ACC112 (cell line): Measurements from ENCODE around the gene CCDC30.
"Not testable (repeated sequence)": the region's sequence is repeated elsewhere in the genome, so short reads cannot be mapped to it uniquely, and the experiment has no call there.

Experiments
- H2AFZ ChIP-seq: fragments of 200-600 bp; sonication (generic); one replicate; pipeline ENCODE4 v1.6.0; 2017; ENCODE audit warnings: antibody characterized with exemption, low read length; ENCODE audit not compliant: unreplicated experiment
- H3K27ac ChIP-seq: fragments of 200-600 bp; sonication (generic); 2 replicates; pipeline ENCODE4 v1.5.1; 2014; ENCODE audit warnings: low read depth, mild to moderate bottlenecking, antibody characterized with exemption, low read length, moderate library complexity
- H3K27me3 ChIP-seq: fragments of 200-600 bp; sonication (generic); 2 replicates; pipeline ENCODE4 v1.6.1; 2014; ENCODE audit warnings: mild to moderate bottlenecking, antibody characterized with exemption, low read length, moderate library complexity, mixed read lengths; ENCODE audit not compliant: insufficient read depth
- H3K36me3 ChIP-seq: fragments of 200-600 bp; sonication (generic); 2 replicates; pipeline ENCODE4 v1.6.1; 2016; ENCODE audit warnings: mild to moderate bottlenecking, antibody characterized with exemption, low read length, moderate library complexity, mixed read lengths; ENCODE audit not compliant: insufficient read depth
- H3K4me1 ChIP-seq: fragments of 200-600 bp; sonication (generic); one replicate; pipeline ENCODE4 v1.6.1; 2016; ENCODE audit warnings: low read length, mixed read lengths; ENCODE audit not compliant: insufficient read depth, unreplicated experiment, control insufficient read depth
- H3K4me3 ChIP-seq: fragments of 200-600 bp; sonication (generic); 2 replicates; pipeline ENCODE4 v1.5.1; 2014; ENCODE audit warnings: mild to moderate bottlenecking, low read depth, low read length
- H3K79me2 ChIP-seq: fragments of 200-600 bp; sonication (generic); one replicate; pipeline ENCODE4 v1.6.0; 2016; ENCODE audit warnings: low read length; ENCODE audit not compliant: control insufficient read depth, unreplicated experiment, insufficient read depth

CCDC30 gene

DNA sequence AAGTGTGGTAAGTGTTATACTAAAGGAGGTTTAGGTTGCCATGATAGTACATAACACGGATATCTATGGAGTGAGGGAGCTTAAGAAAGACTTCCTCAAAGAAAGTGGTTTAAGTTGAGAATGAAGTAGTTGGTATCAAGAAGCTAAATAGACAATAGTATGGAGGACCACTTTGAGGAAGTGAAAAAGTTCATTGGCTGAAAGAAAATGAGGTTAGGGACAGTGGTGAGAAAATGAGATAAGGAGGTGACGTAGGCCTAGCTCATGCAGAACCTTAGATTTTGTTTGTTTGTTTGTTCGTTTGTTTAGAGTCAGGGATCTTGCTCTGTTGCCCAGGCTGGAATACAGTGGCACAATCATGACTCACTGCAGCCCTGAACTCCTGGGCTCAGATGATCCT, 122.9 kb downstream of the CCDC30 start:
- Histone ChIP-seq H3K27me3 (peaks cover 24% of the 10 kb centered on the region), H3K4me1 (no peaks in the 10 kb centered on the region), H3K27ac (no peak overlapping the region), H3K79me2 (no peaks in the 10 kb centered on the region), H2AFZ (no peak overlapping the region), H3K4me3 (no peak overlapping the region), H3K36me3 (no peaks in the 10 kb centered on the region)

GRCh38 chr1:42587753-42588152, 124.7 kb downstream of the CCDC30 start:
- no peaks in the 10 kb centered on the region for H3K79me2 ChIP-seq
- H3K27ac ChIP-seq = no peak overlapping the region
- no peaks in the 10 kb centered on the region for H3K4me1 ChIP-seq
- H3K36me3 ChIP-seq = no peaks in the 10 kb centered on the region
- no peak overlapping the region for H3K4me3 ChIP-seq
- peaks cover 25% of the 10 kb centered on the region for H3K27me3 ChIP-seq
- H2AFZ ChIP-seq = no peak overlapping the region

DNA sequence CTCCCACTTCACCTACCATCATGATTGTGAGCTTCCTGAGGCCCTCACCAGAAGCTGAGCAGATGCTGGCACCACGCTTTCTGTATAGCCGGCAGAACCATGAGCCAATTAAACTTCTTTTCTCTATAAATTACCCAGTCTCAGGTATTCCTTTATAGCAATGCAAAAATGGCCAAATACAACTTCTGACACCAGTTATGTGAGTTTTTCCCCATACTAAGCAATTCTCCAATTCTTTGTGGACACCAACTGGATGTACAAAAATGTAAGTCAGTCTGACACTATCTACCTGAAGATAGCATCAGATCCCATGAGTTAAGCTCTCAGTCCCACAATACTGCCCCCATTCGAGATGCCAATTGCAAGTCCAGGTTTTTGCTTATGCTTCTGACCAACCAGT, 129.7 kb downstream of the CCDC30 start:
- no peak overlapping the region for H3K4me3 ChIP-seq
- H3K79me2 ChIP-seq = no peaks in the 10 kb centered on the region
- no peaks in the 10 kb centered on the region for H3K4me1 ChIP-seq
- H2AFZ ChIP-seq = no peak overlapping the region
- H3K27me3 ChIP-seq = peaks cover 47% of the 10 kb centered on the region
- no peak overlapping the region for H3K27ac ChIP-seq
- H3K36me3 ChIP-seq = no peaks in the 10 kb centered on the region

DNA sequence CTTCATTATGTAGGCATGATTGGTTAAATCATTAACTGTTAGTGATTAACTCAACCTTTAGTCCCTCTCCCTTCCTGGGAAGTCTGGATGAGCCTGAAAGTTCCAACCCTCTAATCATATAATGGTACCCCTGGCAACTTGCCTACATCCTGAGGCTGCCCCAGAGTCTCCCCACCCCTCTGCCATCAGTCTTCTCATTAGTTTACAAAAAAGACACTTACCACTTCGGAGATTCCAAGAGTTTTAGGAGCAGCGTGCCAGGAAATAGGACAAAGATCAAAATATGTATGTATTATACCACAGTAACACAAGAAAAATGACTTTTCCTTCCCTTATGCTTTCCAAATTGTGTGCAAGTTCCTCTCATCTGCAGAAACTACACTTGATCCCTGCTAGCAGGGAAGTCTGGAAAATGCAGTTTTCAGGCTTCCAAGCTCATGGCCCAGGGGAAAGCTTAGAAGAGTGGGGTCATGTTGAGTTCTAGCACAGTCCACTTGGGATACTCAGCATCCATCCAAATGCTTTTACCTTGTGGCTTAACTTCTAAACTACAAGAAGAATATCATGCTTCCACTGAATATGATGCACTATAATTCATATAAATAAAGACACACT, 130.5 kb downstream of the CCDC30 start:
- peaks cover 45% of the 10 kb centered on the region for H3K27me3 ChIP-seq
- no peaks in the 10 kb centered on the region for H3K79me2 ChIP-seq
- H3K27ac ChIP-seq = no peak overlapping the region
- H3K36me3 ChIP-seq = no peaks in the 10 kb centered on the region
- H2AFZ ChIP-seq = no peak overlapping the region
- no peak overlapping the region for H3K4me3 ChIP-seq
- no peaks in the 10 kb centered on the region for H3K4me1 ChIP-seq

DNA sequence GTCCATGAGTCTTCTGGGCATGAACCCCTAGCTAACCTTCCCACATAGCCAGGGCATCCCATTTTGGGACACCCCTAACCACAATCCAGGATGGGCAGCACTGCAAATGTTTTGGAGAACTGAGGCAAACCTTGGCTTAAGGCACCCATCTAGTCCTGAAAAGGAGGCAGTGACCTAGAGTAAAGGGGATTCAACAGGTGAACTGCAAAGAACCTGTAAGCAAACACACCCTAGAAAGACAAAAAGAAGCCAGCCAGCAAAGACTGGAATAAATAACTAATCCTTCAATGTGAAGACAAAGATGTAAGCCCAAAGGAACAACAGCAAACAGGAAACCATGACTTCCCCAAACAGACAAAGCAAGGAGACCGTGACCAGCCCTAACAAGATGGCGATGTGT, 138.4 kb downstream of the CCDC30 start:
- Histone ChIP-seq H3K27ac (no peak overlapping the region), H3K27me3 (peaks cover 21% of the 10 kb centered on the region; the same call in 1 of the 2 replicates), H3K4me1 (no peaks in the 10 kb centered on the region), H3K79me2 (no peaks in the 10 kb centered on the region), H3K36me3 (no peaks in the 10 kb centered on the region), H3K4me3 (no peak overlapping the region), H2AFZ (no peak overlapping the region)

GRCh38 chr1:42613803-42614131, 150.7 kb downstream of the CCDC30 start:
- no peak overlapping the region for H3K27ac ChIP-seq
- no peaks in the 10 kb centered on the region for H3K4me1 ChIP-seq
- no peak overlapping the region for H2AFZ ChIP-seq
- no peaks in the 10 kb centered on the region for H3K36me3 ChIP-seq
- no peaks in the 10 kb centered on the region for H3K79me2 ChIP-seq
- peaks cover 21% of the 10 kb centered on the region for H3K27me3 ChIP-seq
- no peak overlapping the region for H3K4me3 ChIP-seq

DNA sequence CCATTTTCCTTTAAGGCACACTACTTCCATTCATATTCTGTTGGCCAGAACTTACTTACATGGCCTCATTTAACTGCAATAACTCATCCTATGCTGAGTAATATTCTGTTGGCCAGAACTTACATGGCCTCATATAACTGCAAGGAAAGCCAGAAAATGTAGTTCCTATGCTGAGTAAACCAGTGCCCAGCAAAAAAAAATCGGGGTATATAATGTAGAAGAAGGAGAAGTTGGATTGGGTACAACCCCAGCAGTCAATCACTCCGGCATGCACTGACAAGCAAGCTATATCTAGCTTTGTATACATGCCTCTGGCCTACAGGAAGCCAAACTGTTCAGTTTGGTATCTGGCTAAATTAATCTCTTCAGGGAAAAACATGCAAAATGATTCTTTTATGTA, 155.8 kb downstream of the CCDC30 start:
- Histone ChIP-seq H3K27me3 (peaks cover 39% of the 10 kb centered on the region), H3K27ac (no peak overlapping the region), H2AFZ (no peak overlapping the region), H3K4me1 (no peaks in the 10 kb centered on the region), H3K36me3 (no peaks in the 10 kb centered on the region), H3K4me3 (no peak overlapping the region), H3K79me2 (no peaks in the 10 kb centered on the region)

GRCh38 chr1:42620307-42620706, 157.2 kb downstream of the CCDC30 start:
- no peaks in the 10 kb centered on the region for H3K36me3 ChIP-seq
- H3K79me2 ChIP-seq = no peaks in the 10 kb centered on the region
- no peaks in the 10 kb centered on the region for H3K4me1 ChIP-seq
- no peak overlapping the region for H3K4me3 ChIP-seq
- H2AFZ ChIP-seq = no peak overlapping the region
- H3K27ac ChIP-seq = no peak overlapping the region
- H3K27me3 ChIP-seq = peaks cover 46% of the 10 kb centered on the region

- not testable (repeated sequence) for H2AFZ ChIP-seq, H3K4me3 ChIP-seq, H3K27ac ChIP-seq, H3K79me2 ChIP-seq, H3K4me1 ChIP-seq, H3K36me3 ChIP-seq
- H3K27me3 ChIP-seq = peaks cover 53% of the 10 kb centered on the region
Observed at GRCh38 chr1:42621180-42621579, 158.1 kb downstream of the CCDC30 start.

DNA sequence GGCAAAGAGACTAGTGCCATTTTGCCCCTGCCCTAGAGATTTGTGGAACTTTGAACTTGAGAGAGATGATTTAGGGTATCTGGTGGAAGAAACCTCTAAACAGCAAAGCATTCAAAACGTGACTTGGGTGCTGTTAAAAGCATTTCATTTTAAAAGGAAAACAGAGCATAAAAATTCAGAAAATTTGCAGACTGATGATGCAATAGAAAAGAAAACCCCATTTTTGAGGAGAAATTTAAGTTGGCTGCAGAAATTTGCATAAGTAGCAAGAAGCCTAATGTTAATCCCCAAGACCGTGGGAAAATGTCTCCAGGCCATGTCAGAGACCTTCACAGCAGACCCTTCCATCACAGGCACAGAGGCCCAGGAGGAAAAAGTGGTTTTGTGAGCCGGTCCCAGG, 164.1 kb downstream of the CCDC30 start:
- not testable (repeated sequence) for H3K4me3 ChIP-seq, H2AFZ ChIP-seq, H3K4me1 ChIP-seq, H3K79me2 ChIP-seq, H3K36me3 ChIP-seq, H3K27ac ChIP-seq
- H3K27me3 ChIP-seq = peaks cover 38% of the 10 kb centered on the region

DNA sequence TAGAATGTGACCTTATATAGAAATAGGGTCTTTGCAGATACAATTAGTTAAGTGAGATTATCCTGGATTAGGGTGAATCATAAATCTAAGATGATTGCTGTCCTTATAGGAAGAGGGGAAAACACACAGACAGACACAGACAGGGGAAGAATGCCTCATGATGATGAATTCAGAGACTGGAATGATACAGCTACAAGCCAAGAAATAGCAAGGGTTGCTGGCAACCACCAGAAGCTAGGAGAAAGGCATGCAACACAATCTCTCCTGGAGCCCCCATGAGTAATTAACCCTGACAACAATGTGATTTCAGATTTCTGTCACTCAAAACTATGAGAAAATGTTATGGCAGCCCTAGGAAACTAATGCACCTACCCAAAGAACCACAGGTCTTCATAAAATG, 176.0 kb downstream of the CCDC30 start:
- no peaks in the 10 kb centered on the region for H3K4me1 ChIP-seq
- no peaks in the 10 kb centered on the region for H3K79me2 ChIP-seq
- H3K4me3 ChIP-seq = no peak overlapping the region
- no peak overlapping the region for H2AFZ ChIP-seq
- H3K27me3 ChIP-seq = peaks cover 18% of the 10 kb centered on the region; the same call in 1 of the 2 replicates
- H3K36me3 ChIP-seq = no peaks in the 10 kb centered on the region
- no peak overlapping the region for H3K27ac ChIP-seq
